ENCODE measurements around the gene PTPRT. TPM values are rescaled to one million over a fixed set of nuclear protein-coding genes. Genes with fewer than 3 reads are reported as not detected.

Gene PTPRT
- total and polyA plus RNA-seq, 8 donors = 0.23 to 1.8 (median 0.95) TPM

DNA sequence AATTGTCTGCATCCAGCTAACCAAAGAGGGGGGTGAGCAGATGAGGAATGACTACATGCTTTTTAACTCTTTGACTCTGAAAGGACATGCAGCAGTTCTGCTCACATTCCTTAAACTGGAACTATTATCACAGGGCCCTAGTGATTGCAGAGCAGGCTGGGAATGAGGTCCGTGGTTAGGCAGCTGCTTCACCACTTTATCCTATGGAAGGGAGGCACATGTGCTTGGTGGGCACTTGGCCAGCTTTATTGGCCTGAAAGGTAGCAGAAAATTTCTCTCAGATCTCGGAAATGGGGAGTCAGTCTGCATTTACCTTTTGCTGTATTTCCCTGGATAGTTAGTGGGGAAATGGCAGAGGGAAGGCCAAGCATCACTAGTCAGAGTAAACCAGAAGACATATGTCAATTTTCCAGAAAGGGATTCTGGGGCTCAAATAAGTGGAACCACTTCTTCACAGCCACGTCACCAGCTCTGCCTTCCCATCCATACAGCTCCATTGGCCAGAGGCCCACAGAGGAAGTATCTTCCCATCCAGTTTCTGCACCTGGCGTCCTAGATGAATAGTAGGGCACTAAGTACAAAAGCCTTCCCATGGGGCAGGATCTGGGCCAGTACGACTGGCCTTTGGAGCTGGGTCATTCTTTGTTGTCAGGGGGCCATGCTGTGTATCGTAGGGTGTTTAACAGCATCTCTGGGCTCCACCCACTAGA lies 444.8 kb downstream of the PTPRT start:
- FAIRE-seq (no peak), ATAC-seq (no peak), DNase-seq (no peak)
- Histone ChIP-seq H3K9me3 (no peaks in the 10 kb centered on the region), H3K36me3 (no peaks in the 10 kb centered on the region), H3K27ac (no peak overlapping the region), H3K4me3 (no peak overlapping the region), H3K4me1 (no peaks in the 10 kb centered on the region), H3K27me3 (no peaks in the 10 kb centered on the region)
- TF ChIP-seq CTCF (IDR thresholded peaks at IDR 0.05) = no peak
- WGBS, 2 donors = 78 to 88% methylated on average over 6 of the region's 6 CpGs
- intact Hi-C loops (cut with DNase I) = no loop called here

DNA sequence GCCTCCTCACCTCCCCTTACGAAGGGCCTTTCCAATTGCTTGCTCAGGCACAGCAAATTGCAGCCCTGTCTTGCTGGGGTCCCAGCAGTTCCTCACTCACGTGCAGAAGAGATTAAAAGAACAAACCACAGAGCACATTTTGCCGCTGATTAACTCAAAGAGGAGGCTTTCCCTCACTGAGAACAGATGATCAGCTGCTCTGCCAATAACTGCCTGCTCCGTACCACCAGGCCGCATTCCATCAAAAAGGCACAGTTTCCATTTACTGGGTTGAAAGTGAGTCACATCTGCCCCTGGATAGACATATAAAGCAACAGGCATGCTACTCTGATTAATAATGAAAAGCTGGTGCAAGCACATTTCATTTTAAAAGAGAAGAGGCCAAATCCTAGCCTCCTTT lies 446.8 kb downstream of the PTPRT start:
- Histone ChIP-seq H3K4me3 (no peak overlapping the region), H3K9me3 (no peaks in the 10 kb centered on the region), H3K27me3 (no peaks in the 10 kb centered on the region), H3K36me3 (no peaks in the 10 kb centered on the region), H3K4me1 (no peaks in the 10 kb centered on the region), H3K27ac (no peak overlapping the region)
- no peak for FAIRE-seq
- TF ChIP-seq CTCF (IDR thresholded peaks at IDR 0.05) = no peak
- DNase-seq = no peak
- intact Hi-C loops (cut with DNase I) = no loop called here
- 86 to 89% methylated on average over 5 of the region's 5 CpGs for WGBS, 2 donors
- ATAC-seq = no peak

DNA sequence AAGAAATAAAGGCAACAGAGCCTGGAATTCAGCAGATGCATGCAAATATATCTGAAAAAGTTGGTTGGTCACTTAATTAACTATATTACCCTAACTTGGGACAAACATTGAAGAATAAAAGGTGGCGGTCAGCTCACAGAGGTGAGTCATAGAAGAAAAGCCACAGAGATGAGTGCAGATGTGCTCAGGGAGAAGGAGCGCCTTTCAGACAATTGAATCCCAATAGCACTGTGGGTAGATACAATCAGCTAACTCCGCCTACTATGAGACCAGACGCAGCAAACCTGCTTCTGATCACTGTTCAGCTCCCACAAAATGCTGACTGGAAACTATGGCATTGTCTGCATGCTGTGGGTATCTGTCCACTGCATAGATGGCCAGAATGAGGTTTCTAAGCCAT lies 447.8 kb downstream of the PTPRT start:
- no peak for TF ChIP-seq CTCF (IDR thresholded peaks at IDR 0.05)
- Histone ChIP-seq H3K27ac (no peak overlapping the region), H3K36me3 (no peaks in the 10 kb centered on the region), H3K9me3 (no peaks in the 10 kb centered on the region), H3K4me3 (no peak overlapping the region), H3K4me1 (no peaks in the 10 kb centered on the region), H3K27me3 (no peaks in the 10 kb centered on the region)
- intact Hi-C loops (cut with DNase I) = no loop called here
- no peak for DNase-seq
- no peak for FAIRE-seq
- WGBS, 2 donors = 93 to 94% methylated on average over 4 of the region's 4 CpGs
- ATAC-seq = no peak

DNA sequence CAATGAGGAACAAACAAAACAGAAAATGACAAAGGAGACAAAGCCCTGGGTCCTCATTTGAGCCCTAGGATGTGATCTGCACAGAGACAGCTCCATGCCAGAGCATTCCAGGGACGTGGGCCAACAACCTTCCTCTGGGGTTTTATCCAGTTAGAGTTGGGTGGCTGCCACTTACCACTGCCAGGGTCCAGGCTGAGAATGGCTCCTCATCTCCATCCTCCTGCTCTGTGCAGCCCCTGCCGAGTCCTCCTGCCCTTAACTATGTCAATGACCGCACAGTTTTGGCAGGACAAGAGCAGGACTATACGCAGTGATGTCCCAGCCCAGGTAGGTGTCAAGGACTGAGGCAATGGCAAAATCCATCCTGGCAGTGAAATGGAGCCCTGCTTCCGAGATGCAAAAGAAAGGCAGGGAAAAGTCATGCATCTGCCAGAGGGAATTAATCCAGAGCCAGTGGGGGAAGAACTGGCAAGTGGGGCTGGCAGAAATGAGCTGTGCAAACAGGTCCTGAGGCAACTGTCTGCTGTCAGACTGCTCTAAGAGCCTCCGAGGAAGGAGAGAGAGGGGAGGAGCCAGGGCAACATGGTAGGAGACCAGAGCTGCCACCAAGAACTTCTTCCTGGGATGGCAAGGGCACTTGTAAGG lies 449.4 kb downstream of the PTPRT start:
- no peak overlapping the region for H3K4me3 ChIP-seq
- no peaks in the 10 kb centered on the region for H3K36me3 ChIP-seq
- H3K27ac ChIP-seq = no peak overlapping the region
- FAIRE-seq (no peak), DNase-seq (no peak), ATAC-seq (no peak)
- H3K4me1 ChIP-seq = no peaks in the 10 kb centered on the region
- H3K27me3 ChIP-seq = no peaks in the 10 kb centered on the region
- TF ChIP-seq CTCF (IDR thresholded peaks at IDR 0.05) = no peak
- intact Hi-C loops (cut with DNase I) = no loop called here
- H3K9me3 ChIP-seq = no peaks in the 10 kb centered on the region
- WGBS, 2 donors = 59 to 65% methylated on average over 6 of the region's 6 CpGs

- no peak overlapping the region for H3K4me3 ChIP-seq
- 89 to 92% methylated on average over 3 of the region's 3 CpGs for WGBS, 2 donors
- no peaks in the 10 kb centered on the region for H3K36me3 ChIP-seq
- H3K27ac ChIP-seq = no peak overlapping the region
- no peak for DNase-seq
- H3K4me1 ChIP-seq = no peaks in the 10 kb centered on the region
- H3K9me3 ChIP-seq = no peaks in the 10 kb centered on the region
- TF ChIP-seq CTCF (IDR thresholded peaks at IDR 0.05) = no peak
- no peaks in the 10 kb centered on the region for H3K27me3 ChIP-seq
- intact Hi-C loops (cut with DNase I) = no loop called here
- no peak for ATAC-seq
- no peak for FAIRE-seq
Observed at GRCh38 chr20:42739683-42740082, 450.0 kb downstream of the PTPRT start.

All from pancreas (tissue), 10 donors.